DOHH2 (cell line): ENCODE results near the gene NPM1.

Experiments
- H3F3A ChIP-seq: fragments of 200-600 bp; sonication (generic), shearing (Covaris generic); 2 replicates; pipeline ENCODE4 v1.6.0; 2016; ENCODE audit warnings: antibody characterized with exemption, mild to moderate bottlenecking; ENCODE audit not compliant: control insufficient read depth, insufficient read depth
- H3K27ac ChIP-seq: fragments of 200-600 bp; sonication (generic); 2 replicates; pipeline ENCODE4 v1.5.1; 2014; ENCODE audit warnings: low read depth, mild to moderate bottlenecking, low read length, moderate library complexity
- H3K27me3 ChIP-seq: fragments of 200-600 bp; sonication (generic); 2 replicates; pipeline ENCODE4 v1.6.1; 2014; ENCODE audit warnings: mild to moderate bottlenecking, low read length, mixed read lengths; ENCODE audit not compliant: control insufficient read depth
- H3K36me3 ChIP-seq: fragments of 200-600 bp; sonication (generic); 2 replicates; pipeline ENCODE4 v1.6.1; 2014; ENCODE audit warnings: mild to moderate bottlenecking, low read length, moderate library complexity, mixed read lengths; ENCODE audit not compliant: control insufficient read depth
- H3K4me1 ChIP-seq: fragments of 200-600 bp; sonication (generic); 2 replicates; pipeline ENCODE4 v1.6.1; 2014; ENCODE audit warnings: mild to moderate bottlenecking, low read length, mixed read lengths; ENCODE audit not compliant: control insufficient read depth
- H3K4me2 ChIP-seq: fragments of 200-600 bp; sonication (generic); 2 replicates; pipeline ENCODE4 v1.6.0; 2014; ENCODE audit warnings: mild to moderate bottlenecking, low read length, moderate library complexity
- H3K4me3 ChIP-seq: fragments of 200-600 bp; sonication (generic); 2 replicates; pipeline ENCODE4 v1.5.1; 2014; ENCODE audit warnings: mild to moderate bottlenecking, low read length, mixed read lengths
- H3K79me2 ChIP-seq: fragments of 200-600 bp; sonication (generic); 2 replicates; pipeline ENCODE4 v1.6.1; 2014; ENCODE audit warnings: mild to moderate bottlenecking, low read length, mixed read lengths; ENCODE audit not compliant: control insufficient read depth
- H3K9me2 ChIP-seq: fragments of 200-600 bp; sonication (generic); replicated peaks from 2 replicates; pipeline ENCODE4 v1.6.1; 2014; ENCODE audit warnings: mild to moderate bottlenecking, low read length, mixed read lengths; ENCODE audit not compliant: control insufficient read depth
- H3K9me3 ChIP-seq: fragments of 200-600 bp; sonication (generic); 2 replicates; pipeline ENCODE4 v1.6.1; 2014; ENCODE audit warnings: antibody characterized with exemption, low read length, mixed read lengths; ENCODE audit not compliant: control insufficient read depth, insufficient read depth
- H4K20me1 ChIP-seq: fragments of 200-600 bp; sonication (generic); 2 replicates; pipeline ENCODE4 v1.6.0; 2014; ENCODE audit warnings: low read depth, mild to moderate bottlenecking, antibody characterized with exemption, low read length, moderate library complexity; ENCODE audit not compliant: control insufficient read depth, insufficient read depth
- EZH2phosphoT487 ChIP-seq: fragments of 200-600 bp; sonication (generic); IDR thresholded peaks from 2 replicates; pipeline ENCODE4 v1.6.1; 2017; ENCODE audit warnings: borderline replicate concordance, mild to moderate bottlenecking, antibody characterized with exemption, low read length, moderate library complexity, mixed read lengths
- TF ChIP-seq, protein P1 (sequence below): fragments of 200-600 bp; sonication (generic); IDR thresholded peaks from one replicate; pipeline ENCODE4 v1.5.1; 2014; ENCODE audit warnings: antibody characterized with exemption, mild to moderate bottlenecking, low read depth, low read length; ENCODE audit not compliant: poor library complexity, severe bottlenecking

Gene NPM1

DNA sequence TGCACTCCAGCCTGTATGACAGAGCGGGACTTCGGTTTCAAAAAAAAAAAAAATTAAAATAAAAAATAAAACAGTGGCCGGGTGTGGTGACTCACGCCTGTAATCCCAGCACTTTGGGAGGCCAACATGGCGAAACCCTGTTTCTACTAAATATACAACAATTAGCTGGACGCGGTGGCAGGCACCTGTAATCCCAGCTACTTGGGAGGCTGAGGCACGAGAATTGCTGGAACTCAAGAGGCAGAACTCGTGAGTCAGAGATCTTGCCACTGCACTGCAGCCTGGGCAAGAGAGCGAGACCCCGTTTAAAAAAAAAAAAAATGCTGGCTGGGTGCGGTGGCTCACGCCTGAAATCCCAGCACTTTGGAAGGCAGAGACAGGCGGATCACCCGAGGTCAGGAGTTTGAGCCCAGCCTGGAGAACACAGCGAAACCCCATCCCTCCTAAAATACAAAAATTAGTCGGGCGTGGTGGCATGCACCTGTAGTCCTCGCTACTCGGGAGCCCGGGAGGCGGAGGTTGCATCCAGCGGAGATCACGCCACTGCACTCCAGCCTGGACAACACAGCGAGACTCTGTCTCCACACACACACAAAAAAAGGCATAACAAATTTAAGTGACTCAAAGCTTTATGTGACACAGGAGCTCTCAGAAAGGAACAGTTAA is 1.5 kb upstream of the NPM1 start:
- Histone ChIP-seq H3K4me1 (peaks cover 27% of the 10 kb centered on the region), H3K4me2 (peak overlapping the region; percentile 80), H3K79me2 (peaks cover 48% of the 10 kb centered on the region), H3K9me2 (no peaks in the 10 kb centered on the region), H3K36me3 (peaks cover 35% of the 10 kb centered on the region), H3F3A (peaks cover 21% of the 10 kb centered on the region), H3K27ac (no peak overlapping the region), H4K20me1 (peaks cover 32% of the 10 kb centered on the region), H3K9me3 (no peaks in the 10 kb centered on the region), H3K27me3 (no peaks in the 10 kb centered on the region), H3K4me3 (peak overlapping the region; percentile 83)
- TF ChIP-seq, protein P1, sequence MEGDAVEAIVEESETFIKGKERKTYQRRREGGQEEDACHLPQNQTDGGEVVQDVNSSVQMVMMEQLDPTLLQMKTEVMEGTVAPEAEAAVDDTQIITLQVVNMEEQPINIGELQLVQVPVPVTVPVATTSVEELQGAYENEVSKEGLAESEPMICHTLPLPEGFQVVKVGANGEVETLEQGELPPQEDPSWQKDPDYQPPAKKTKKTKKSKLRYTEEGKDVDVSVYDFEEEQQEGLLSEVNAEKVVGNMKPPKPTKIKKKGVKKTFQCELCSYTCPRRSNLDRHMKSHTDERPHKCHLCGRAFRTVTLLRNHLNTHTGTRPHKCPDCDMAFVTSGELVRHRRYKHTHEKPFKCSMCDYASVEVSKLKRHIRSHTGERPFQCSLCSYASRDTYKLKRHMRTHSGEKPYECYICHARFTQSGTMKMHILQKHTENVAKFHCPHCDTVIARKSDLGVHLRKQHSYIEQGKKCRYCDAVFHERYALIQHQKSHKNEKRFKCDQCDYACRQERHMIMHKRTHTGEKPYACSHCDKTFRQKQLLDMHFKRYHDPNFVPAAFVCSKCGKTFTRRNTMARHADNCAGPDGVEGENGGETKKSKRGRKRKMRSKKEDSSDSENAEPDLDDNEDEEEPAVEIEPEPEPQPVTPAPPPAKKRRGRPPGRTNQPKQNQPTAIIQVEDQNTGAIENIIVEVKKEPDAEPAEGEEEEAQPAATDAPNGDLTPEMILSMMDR, result no peak
- no peak for TF ChIP-seq EZH2phosphoT487

DNA sequence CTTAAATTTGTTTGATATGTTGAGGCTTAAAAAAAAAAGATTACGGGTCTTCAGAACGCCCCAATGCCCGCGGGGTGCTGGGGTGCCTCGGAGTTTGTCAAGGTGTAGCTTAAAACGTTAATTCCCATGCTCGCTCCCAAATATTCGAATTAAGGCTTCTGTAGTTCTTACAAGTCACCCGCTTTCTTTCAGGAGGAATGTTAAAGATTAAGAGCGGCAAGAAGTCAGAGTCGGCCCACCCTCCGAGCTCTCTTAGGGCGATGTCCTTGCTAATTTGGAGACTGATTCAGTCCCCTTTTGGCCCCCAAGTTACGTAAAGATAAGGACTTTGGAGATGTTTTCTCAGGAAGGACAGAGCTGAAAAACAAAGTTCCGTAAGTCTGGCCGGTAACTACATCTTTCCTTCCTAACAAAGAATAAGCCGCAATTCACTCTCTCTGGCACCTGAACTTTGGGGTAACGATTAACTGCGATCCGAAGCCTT is 746 bp upstream of the NPM1 start:
- peak overlapping the region; percentile 68 for H3K27ac ChIP-seq
- peak overlapping the region; percentile 83 for H3K4me3 ChIP-seq
- peaks cover 34% of the 10 kb centered on the region for H3K4me1 ChIP-seq
- H3K27me3 ChIP-seq, result no peaks in the 10 kb centered on the region
- H4K20me1 ChIP-seq, result peaks cover 39% of the 10 kb centered on the region
- peaks cover 55% of the 10 kb centered on the region for H3K79me2 ChIP-seq
- H3K4me2 ChIP-seq, result peak overlapping the region; percentile 80
- TF ChIP-seq, protein P1, result no peak
- no peak for TF ChIP-seq EZH2phosphoT487
- H3K9me3 ChIP-seq, result no peaks in the 10 kb centered on the region
- peaks cover 29% of the 10 kb centered on the region for H3F3A ChIP-seq
- H3K9me2 ChIP-seq, result no peaks in the 10 kb centered on the region
- peaks cover 42% of the 10 kb centered on the region for H3K36me3 ChIP-seq

DNA sequence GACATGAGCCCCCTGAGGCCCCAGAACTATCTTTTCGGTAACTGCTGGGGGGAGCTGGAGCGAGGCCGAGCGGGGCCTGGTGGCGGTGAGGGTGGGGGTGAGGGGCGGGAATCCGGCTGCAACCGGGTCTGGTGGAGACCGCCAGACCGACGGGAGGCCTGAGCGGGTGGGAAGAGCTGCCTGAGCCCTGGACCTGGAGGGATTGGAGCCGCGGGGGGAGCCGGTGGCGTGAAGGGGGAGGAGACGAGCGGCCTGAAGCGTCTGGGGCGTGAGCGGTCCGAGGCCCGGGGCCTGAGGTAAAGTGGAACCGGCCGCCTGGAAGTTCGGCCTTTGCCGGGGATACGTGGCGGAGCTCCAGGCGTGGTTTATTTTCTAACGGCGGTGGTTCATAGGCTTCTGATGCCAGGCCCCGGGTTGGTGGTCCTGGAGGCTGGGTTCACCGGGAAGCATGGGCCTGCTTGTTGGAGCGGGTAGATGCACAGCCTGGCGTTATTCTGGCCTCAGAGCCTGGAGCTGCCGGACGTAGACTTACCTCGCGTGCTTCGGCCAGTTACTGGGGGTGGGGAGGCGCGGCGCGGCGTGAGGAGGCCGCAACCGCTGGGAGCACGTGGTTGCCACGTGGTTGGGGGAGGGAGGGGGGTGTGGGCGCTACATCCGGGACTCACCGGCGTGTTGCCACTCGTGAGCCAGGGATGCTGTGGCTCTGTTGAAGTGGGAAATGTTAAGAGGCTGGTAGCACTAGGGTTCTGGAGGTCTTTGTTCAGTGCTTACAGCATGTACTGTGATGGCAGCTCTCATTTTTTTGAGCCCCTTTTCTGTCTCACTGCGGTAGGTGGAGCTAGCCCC is 544 bp downstream of the NPM1 start:
- H3K79me2 ChIP-seq, result peaks cover 68% of the 10 kb centered on the region
- H3K27me3 ChIP-seq, result no peaks in the 10 kb centered on the region
- peak overlapping the region; percentile 80 for H3K4me3 ChIP-seq
- H3K9me3 ChIP-seq, result no peaks in the 10 kb centered on the region
- H4K20me1 ChIP-seq, result peaks cover 51% of the 10 kb centered on the region
- peak overlapping the region; percentile 81 for H3K4me2 ChIP-seq
- TF ChIP-seq, protein P1, result no peak
- no peak for TF ChIP-seq EZH2phosphoT487
- peak overlapping the region; percentile 79 for H3K27ac ChIP-seq
- H3K36me3 ChIP-seq, result peaks cover 55% of the 10 kb centered on the region
- H3F3A ChIP-seq, result peaks cover 40% of the 10 kb centered on the region
- H3K4me1 ChIP-seq, result peaks cover 44% of the 10 kb centered on the region
- H3K9me2 ChIP-seq, result no peaks in the 10 kb centered on the region
